AG09309 (cell line): ENCODE data around the gene TSPAN18.

Experiments
- DNase-seq: peaks from one replicate; pipeline ENCODE4 v3.0.0-alpha.2; 2010; ENCODE audit warnings: low read depth
- H3K4me3 ChIP-seq: 2 replicates; pipeline ENCODE4 v1.5.1; 2011; ENCODE audit warnings: mild to moderate bottlenecking, low read depth, low read length, moderate library complexity; ENCODE audit not compliant: control insufficient read depth
- CTCF ChIP-seq: IDR thresholded peaks from 2 replicates; pipeline ENCODE4 v1.5.1; 2011; ENCODE audit warnings: mild to moderate bottlenecking, low read depth, low read length, inconsistent platforms; ENCODE audit not compliant: insufficient read depth, control insufficient read depth; ENCODE audit errors: missing control alignments

The TSPAN18 gene

DNA sequence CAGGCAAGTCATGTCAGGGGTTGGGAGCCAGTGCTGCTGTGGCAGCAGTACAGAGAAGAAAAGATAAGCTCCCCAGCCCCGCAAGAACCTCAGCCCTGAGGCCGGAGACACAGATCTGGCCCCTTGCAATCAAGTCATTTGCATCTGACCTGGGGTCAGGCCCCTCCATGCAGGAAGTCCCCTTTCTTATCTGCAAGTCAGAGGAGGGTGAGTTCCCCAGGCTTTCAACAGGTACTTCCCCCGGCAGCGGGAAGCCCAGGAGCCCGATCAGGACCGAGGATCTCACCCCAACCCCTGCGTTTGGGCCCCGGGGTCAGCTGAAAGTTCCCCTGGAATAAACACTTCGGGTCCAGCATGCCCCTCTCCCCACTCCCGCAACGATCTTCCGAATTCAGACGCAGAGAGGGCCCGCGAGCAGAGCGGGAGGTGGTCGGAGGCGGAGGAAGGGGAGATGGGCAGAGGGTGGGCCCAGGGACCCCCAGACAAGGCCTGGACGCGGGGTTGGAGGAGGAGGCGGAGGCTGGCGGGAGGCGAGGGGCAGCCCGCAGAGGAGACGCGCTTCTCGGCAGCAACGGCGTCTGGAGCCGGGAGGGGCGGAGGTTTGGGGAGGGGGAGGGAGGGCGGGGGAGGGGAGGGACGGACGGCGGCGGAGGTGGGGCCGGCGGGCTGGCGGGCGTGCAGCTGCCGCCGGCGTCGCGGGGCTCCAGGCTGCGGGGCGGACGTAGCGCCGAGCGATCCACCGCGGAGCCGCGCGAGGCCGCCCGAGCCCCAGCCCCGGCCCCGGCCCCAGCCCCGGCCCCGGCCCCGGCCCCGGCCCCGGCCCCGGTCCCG is at the start of gene TSPAN18:
TSS of gene TSPAN18 (plus strand) at position 680 of the 831 bp plus-strand sequence. CDS start 179,455 bp downstream, outside the sequence.
- no peak for TF ChIP-seq CTCF
- peak within 1 kb of the TSS; percentile 24 for H3K4me3 ChIP-seq
- DNase-seq: no peak

GRCh38 chr11:44680982-44681597 is 45.7 kb upstream of the TSPAN18 start:
- no peak for TF ChIP-seq CTCF
- no peak for DNase-seq
- H3K4me3 ChIP-seq: no peak overlapping the region

DNA sequence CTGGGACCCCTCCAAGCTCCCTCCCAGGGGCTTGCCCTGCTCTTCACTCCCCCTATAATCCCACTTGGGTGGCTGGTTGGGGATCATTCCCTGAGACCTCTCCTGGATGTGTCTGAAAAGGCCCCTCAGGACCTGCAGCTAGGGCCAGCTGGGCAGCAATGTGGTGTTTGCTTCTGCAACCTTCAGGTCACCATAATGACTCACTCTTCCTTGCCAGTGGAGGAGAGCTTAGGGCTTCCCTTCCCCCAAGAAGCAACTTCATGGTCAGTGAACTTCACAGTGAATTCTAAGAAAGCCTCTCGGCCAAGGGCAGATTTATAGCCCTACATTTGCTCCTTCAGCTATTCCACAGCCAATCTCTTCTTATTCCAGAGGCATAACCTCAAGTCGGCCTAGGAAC is 45.1 kb upstream of the TSPAN18 start:
- no peak for DNase-seq
- no peak overlapping the region for H3K4me3 ChIP-seq
- TF ChIP-seq CTCF: no peak

- no peak for DNase-seq
- H3K4me3 ChIP-seq: no peak overlapping the region
- TF ChIP-seq CTCF: no peak
These were observed 41.9 kb upstream of the TSPAN18 start for GRCh38 chr11:44684859-44685281.

- H3K4me3 ChIP-seq: no peak overlapping the region
- no peak for DNase-seq
- TF ChIP-seq CTCF: no peak
These were observed 39.4 kb upstream of the TSPAN18 start for GRCh38 chr11:44687388-44687787.

GRCh38 chr11:44689265-44689664 is 37.5 kb upstream of the TSPAN18 start:
- TF ChIP-seq CTCF: no peak
- no peak overlapping the region for H3K4me3 ChIP-seq
- DNase-seq: no peak
